ENCODE results near the gene TBCD. TPM values are rescaled to one million over a fixed set of nuclear protein-coding genes. Genes with fewer than 3 reads are reported as not detected.

The TBCD gene
- total RNA-seq, 2 donors from 2014 or later, result 55.0 to 55.5 TPM

GRCh38 chr17:82890926-82891678 is 139.2 kb downstream of the TBCD start:
- Histone ChIP-seq H3K27ac (no peak overlapping the region), H3K27me3 (replicated peaks; ENCODE audit: insufficient read depth) (no peaks in the 10 kb centered on the region), H3K4me1 (ENCODE audit: control insufficient read depth in 1 of 2, low read depth in 2 of 2) (peaks cover 0 to 2% of the 10 kb centered on the region in 2 donors), H3K9me3 (no peaks in the 10 kb centered on the region), H3K36me3 (no peaks in the 10 kb centered on the region), H3K4me3 (no peak overlapping the region)
- TF ChIP-seq CTCF (IDR thresholded peaks at IDR 0.05), result no peak
- DNase-seq (ENCODE audit: low spot score), result no peak
- ATAC-seq (ENCODE audit: insufficient number of reproducible peaks, low FRiP score, low read depth), result no peak

- Histone ChIP-seq H3K27me3 (replicated peaks; ENCODE audit: insufficient read depth) (no peaks in the 10 kb centered on the region), H3K27ac (no peak overlapping the region), H3K9me3 (no peaks in the 10 kb centered on the region), H3K4me1 (ENCODE audit: control insufficient read depth in 1 of 2, low read depth in 2 of 2) (no peaks in the 10 kb centered on the region), H3K36me3 (no peaks in the 10 kb centered on the region), H3K4me3 (no peak overlapping the region)
- ATAC-seq (ENCODE audit: insufficient number of reproducible peaks, low FRiP score, low read depth) (no peak), DNase-seq (ENCODE audit: low spot score) (no peak)
- no peak for TF ChIP-seq CTCF (IDR thresholded peaks at IDR 0.05)
These were observed 140.0 kb downstream of the TBCD start for GRCh38 chr17:82891911-82892310.

GRCh38 chr17:82892899-82893565 is 141.2 kb downstream of the TBCD start:
- no peak overlapping the region for H3K27ac ChIP-seq
- H3K36me3 ChIP-seq, result no peaks in the 10 kb centered on the region
- DNase-seq (ENCODE audit: low spot score), result no peak
- no peaks in the 10 kb centered on the region for H3K4me1 ChIP-seq (ENCODE audit: control insufficient read depth in 1 of 2, low read depth in 2 of 2)
- H3K27me3 ChIP-seq (replicated peaks; ENCODE audit: insufficient read depth), result no peaks in the 10 kb centered on the region
- no peak for TF ChIP-seq CTCF (IDR thresholded peaks at IDR 0.05)
- no peaks in the 10 kb centered on the region for H3K9me3 ChIP-seq
- no peak overlapping the region for H3K4me3 ChIP-seq
- ATAC-seq (ENCODE audit: insufficient number of reproducible peaks, low FRiP score, low read depth), result no peak

GRCh38 chr17:82893779-82894178 is 141.9 kb downstream of the TBCD start:
- no peak for TF ChIP-seq CTCF (IDR thresholded peaks at IDR 0.05)
- ATAC-seq (ENCODE audit: insufficient number of reproducible peaks, low FRiP score, low read depth) (no peak), DNase-seq (ENCODE audit: low spot score) (no peak)
- H3K27me3 ChIP-seq (replicated peaks; ENCODE audit: insufficient read depth), result no peaks in the 10 kb centered on the region
- no peak overlapping the region for H3K27ac ChIP-seq
- H3K4me1 ChIP-seq (ENCODE audit: control insufficient read depth in 1 of 2, low read depth in 2 of 2), result no peaks in the 10 kb centered on the region
- H3K36me3 ChIP-seq, result no peaks in the 10 kb centered on the region
- no peaks in the 10 kb centered on the region for H3K9me3 ChIP-seq
- no peak overlapping the region for H3K4me3 ChIP-seq

GRCh38 chr17:82894389-82894788 is 142.5 kb downstream of the TBCD start:
- Histone ChIP-seq H3K36me3 (no peaks in the 10 kb centered on the region), H3K4me3 (no peak overlapping the region), H3K27ac (no peak overlapping the region), H3K27me3 (replicated peaks; ENCODE audit: insufficient read depth) (no peaks in the 10 kb centered on the region), H3K4me1 (ENCODE audit: control insufficient read depth in 1 of 2, low read depth in 2 of 2) (no peaks in the 10 kb centered on the region), H3K9me3 (no peaks in the 10 kb centered on the region)
- no peak for TF ChIP-seq CTCF (IDR thresholded peaks at IDR 0.05)
- ATAC-seq (ENCODE audit: insufficient number of reproducible peaks, low FRiP score, low read depth), result no peak
- no peak for DNase-seq (ENCODE audit: low spot score)
